B cell (primary cell): Measurements from ENCODE around the gene ACSM3. TPM values are rescaled to one million over a fixed set of nuclear protein-coding genes. Genes with fewer than 3 reads are reported as not detected.

Experiments
- ATAC-seq: fragments of 200-7000 bp; cut with Tn5 transposase; one replicate; pipeline ENCODE4 v1.10.0; 2021; ENCODE audit warnings: low read depth, mild to moderate bottlenecking, moderate number of reproducible peaks, moderate library complexity
- CTCF ChIA-PET: fragments of 350-600 bp; sonication (Branson Sonifier 250); formaldehyde crosslinking; loops from one replicate; lab custom pipeline; 2021; ENCODE audit warnings: antibody characterized with exemption, inconsistent platforms; lab: Charles Lee
- POLR2A ChIA-PET: fragments of 350-600 bp; sonication (Branson Sonifier 250); formaldehyde crosslinking; loops from one replicate; lab custom pipeline; 2021; ENCODE audit warnings: antibody characterized with exemption; lab: Charles Lee
- DNase-seq: peaks from one replicate; pipeline ENCODE4 v3.0.0; 2013
- H2AFZ ChIP-seq: 2 replicates; pipeline ENCODE4 v1.6.1; 2012; ENCODE audit warnings: mild to moderate bottlenecking, low read depth, low read length; ENCODE audit not compliant: insufficient read depth, poor library complexity, severe bottlenecking
- H3K27ac ChIP-seq, 2 donors: 1 replicate in 1 of 2; 2 replicates in 1 of 2; pipeline ENCODE4 v1.5.1; 2012 to 2013; ENCODE audit warnings: low read length in 2 of 2, mild to moderate bottlenecking in 2 of 2, moderate library complexity in 1 of 2
- H3K27me3 ChIP-seq, 4 experiments: fragments of 200-600 bp in 1 of 4; sonication (generic) in 1 of 4; replicated peaks in 1 of 4; 1 replicate in 2 of 4; 2 replicates in 2 of 4; pipeline versions ENCODE4 v1.6.1 to v1.7.0; 2013 to 2016; ENCODE audit warnings: low read length in 3 of 4, mild to moderate bottlenecking in 2 of 4, mixed read lengths in 1 of 4, moderate library complexity in 1 of 4; ENCODE audit not compliant: insufficient read depth in 4 of 4, control insufficient read depth in 3 of 4; ENCODE audit errors: control extremely low read depth in 1 of 4
- H3K36me3 ChIP-seq, 2 experiments: replicated peaks in 1 of 2; 1 replicate in 1 of 2; 2 replicates in 1 of 2; pipeline versions ENCODE4 v1.6.1 to v1.7.1; 2013; ENCODE audit warnings: low read length in 1 of 2; ENCODE audit not compliant: insufficient read depth in 2 of 2, control insufficient read depth in 1 of 2; ENCODE audit errors: control extremely low read depth in 1 of 2, extremely low read depth in 1 of 2
- H3K4me1 ChIP-seq, 2 donors: fragments of 200-600 bp in 1 of 2; sonication (generic) in 1 of 2; 1 replicate in 1 of 2; 2 replicates in 1 of 2; pipeline versions ENCODE4 v1.5.1 to v1.6.1; 2013 to 2017; ENCODE audit warnings: low read length in 2 of 2; ENCODE audit not compliant: control insufficient read depth in 2 of 2, insufficient read depth in 2 of 2
- H3K4me2 ChIP-seq: replicated peaks from 2 replicates; pipeline ENCODE3; 2012; ENCODE audit warnings: mild to moderate bottlenecking, low read depth, low read length; ENCODE audit not compliant: poor library complexity, severe bottlenecking
- H3K4me3 ChIP-seq, 5 experiments: fragments of 200-600 bp in 1 of 5; sonication (generic) in 1 of 5; 1 replicate in 3 of 5; 2 replicates in 2 of 5; pipeline versions ENCODE4 v1.5.1 to v1.7.0; 2011 to 2016; ENCODE audit warnings: low read length in 4 of 5, mild to moderate bottlenecking in 4 of 5, low read depth in 2 of 5, control low read depth in 1 of 5, moderate library complexity in 1 of 5; ENCODE audit not compliant: insufficient read depth in 1 of 5; ENCODE audit errors: control extremely low read depth in 1 of 5, extremely low read depth in 1 of 5
- H3K79me2 ChIP-seq: fragments of 200-600 bp; sonication (generic); one replicate; pipeline ENCODE4 v1.6.0; 2016; ENCODE audit warnings: low read length; ENCODE audit not compliant: control insufficient read depth, insufficient read depth
- H3K9ac ChIP-seq: fragments of 200-600 bp; sonication (generic); 2 replicates; pipeline ENCODE4 v1.6.1; 2017; ENCODE audit warnings: mild to moderate bottlenecking, low read length, moderate library complexity
- H3K9me3 ChIP-seq, 3 donors: one replicate each; pipeline versions ENCODE4 v1.6.1 to v1.7.1; 2013; ENCODE audit warnings: low read length in 2 of 3; ENCODE audit not compliant: control insufficient read depth in 2 of 3, insufficient read depth in 1 of 3; ENCODE audit errors: control extremely low read depth in 1 of 3
- H4K20me1 ChIP-seq: 2 replicates; pipeline ENCODE4 v1.6.0; 2012; ENCODE audit warnings: mild to moderate bottlenecking, low read length; ENCODE audit not compliant: insufficient read depth, control insufficient read depth, poor library complexity, severe bottlenecking
- H3K27ac Mint-ChIP-seq: one replicate; pipeline ENCODE4 v1.8.0; 2021; ENCODE audit warnings: mixed read lengths
- H3K27me3 Mint-ChIP-seq: one replicate; pipeline ENCODE4 v1.8.0; 2021; ENCODE audit warnings: mixed read lengths
- H3K4me1 Mint-ChIP-seq: one replicate; pipeline ENCODE4 v1.8.0; 2021; ENCODE audit warnings: mixed read lengths
- H3K4me3 Mint-ChIP-seq: one replicate; pipeline ENCODE4 v1.8.0; 2021; ENCODE audit warnings: mixed read lengths
- H3K9me3 Mint-ChIP-seq: one replicate; pipeline ENCODE4 v1.8.0; 2022; ENCODE audit warnings: mixed read lengths; ENCODE audit not compliant: insufficient read depth
- CTCF ChIP-seq: fragments of 200-600 bp; IDR thresholded peaks from one replicate; pipeline ENCODE4 v1.8.0; 2022; ENCODE audit warnings: antibody characterized with exemption, mild to moderate bottlenecking
- EZH2 ChIP-seq: IDR thresholded peaks from 2 replicates; pipeline ENCODE4 v1.6.1; 2012; ENCODE audit warnings: borderline replicate concordance, low read depth, mild to moderate bottlenecking, moderate library complexity, low read length; ENCODE audit not compliant: insufficient read depth, poor library complexity, severe bottlenecking
- WGBS: methylation state at CpG from one replicate; pipeline ENCODE4 v1.1.5; 2013; ENCODE audit warnings: missing lambda C conversion rate; ENCODE audit not compliant: insufficient coverage; 5-methylcytosine and 5-hydroxymethylcytosine counted together
- intact Hi-C: fragments of 100-400 bp; cut with micrococcal nuclease; formaldehyde crosslinking; loops from one replicate; pipeline ENCODE4 v1.10.0; 2022
- polyA plus RNA-seq: library from polyadenylated mRNA; depleted of rRNA; stranded (reverse); fragments of >200 nt; gene quantifications from 2 replicates; pipeline ENCODE4 v1.2.3, GENCODE V29; 2012
- total RNA-seq, 2 donors: library from RNA; stranded (reverse); fragments of 120-200 nt in 1 of 2; gene quantifications; 1 replicate in 1 of 2; 2 replicates in 1 of 2; pipeline versions ENCODE4 v1.2.3 to v1.2.4, GENCODE V29; 2013 to 2022

The ACSM3 gene
- total and polyA plus RNA-seq, 2 donors (not counting 1 experiment from before 2014, with no cell fraction given), result 6.3 to 84.2 TPM

GRCh38 chr16:20844054-20844453 is 80.2 kb downstream of the ACSM3 start:
- intact Hi-C loops, result no loop called here
- Histone ChIP-seq H3K9me3 (no peaks in the 10 kb centered on the region), H3K4me1 (no peaks in the 10 kb centered on the region), H3K27me3 (no peaks in the 10 kb centered on the region), H3K27ac (no peak overlapping the region), H4K20me1 (no peaks in the 10 kb centered on the region), H3K79me2 (no peaks in the 10 kb centered on the region), H3K4me2 (no peak overlapping the region), H3K36me3 (no peaks in the 10 kb centered on the region), H3K9ac (no peak overlapping the region), H3K4me3 (no peak overlapping the region), H2AFZ (no peak overlapping the region)
- TF ChIP-seq EZH2, result no peak
- no peak for TF ChIP-seq CTCF
- H3K4me3 Mint-ChIP-seq, result no peak overlapping the region
- no peak overlapping the region for H3K27ac Mint-ChIP-seq
- ATAC-seq, result no peak
- DNase-seq, result no peak
- H3K27me3 Mint-ChIP-seq, result no peaks in the 10 kb centered on the region
- no peaks in the 10 kb centered on the region for H3K9me3 Mint-ChIP-seq
- WGBS, result 38% methylated on average over 2 of the region's 2 CpGs
- ChIA-PET POLR2A (no interaction called here), CTCF (no interaction called here)
- peaks cover 4% of the 10 kb centered on the region for H3K4me1 Mint-ChIP-seq

- CTCF ChIA-PET, result no interaction called here
Measured at GRCh38 chr16:20844588-20844987, 80.8 kb downstream of the ACSM3 start.

More at GRCh38 chr16:20844588-20844987, 80.8 kb downstream of the ACSM3 start:
- no peak overlapping the region for H3K4me2 ChIP-seq
- H3K9me3 ChIP-seq, result no peaks in the 10 kb centered on the region
- no peaks in the 10 kb centered on the region for H3K27me3 ChIP-seq
- no peak for TF ChIP-seq CTCF
- no peak for TF ChIP-seq EZH2
- H3K9ac ChIP-seq, result no peak overlapping the region
- ATAC-seq (no peak), DNase-seq (no peak)
- no peaks in the 10 kb centered on the region for H4K20me1 ChIP-seq
- no peaks in the 10 kb centered on the region for H3K9me3 Mint-ChIP-seq
- no peak overlapping the region for H3K4me3 ChIP-seq
- 63% methylated on average over 3 of the region's 3 CpGs for WGBS
- no peaks in the 10 kb centered on the region for H3K27me3 Mint-ChIP-seq
- no peaks in the 10 kb centered on the region for H3K36me3 ChIP-seq
- no peaks in the 10 kb centered on the region for H3K79me2 ChIP-seq
- no peak overlapping the region for H3K27ac ChIP-seq
- intact Hi-C loops, result no loop called here
- H3K4me1 ChIP-seq, result no peaks in the 10 kb centered on the region
- H3K4me3 Mint-ChIP-seq, result no peak overlapping the region
- H2AFZ ChIP-seq, result no peak overlapping the region
- POLR2A ChIA-PET, result no interaction called here
- H3K27ac Mint-ChIP-seq, result no peak overlapping the region
- peaks cover 1% of the 10 kb centered on the region for H3K4me1 Mint-ChIP-seq
